ENCODE results near the gene HAPLN2.

Gene HAPLN2

GRCh38 chr1:156645056-156645455, 25.8 kb downstream of the HAPLN2 start:
- no peak for DNase-seq (ENCODE audit: low read depth)

- DNase-seq (ENCODE audit: low read depth): no peak
Observed at GRCh38 chr1:156645666-156646065, 26.5 kb downstream of the HAPLN2 start.

- DNase-seq (ENCODE audit: low read depth): no peak
Observed at GRCh38 chr1:156646738-156647211, 27.6 kb downstream of the HAPLN2 start.

GRCh38 chr1:156647351-156647750, 28.1 kb downstream of the HAPLN2 start:
- DNase-seq (ENCODE audit: low read depth): no peak

GRCh38 chr1:156648496-156648895, 29.3 kb downstream of the HAPLN2 start:
- no peak for DNase-seq (ENCODE audit: low read depth)

GRCh38 chr1:156648951-156649350, 29.7 kb downstream of the HAPLN2 start:
- DNase-seq (ENCODE audit: low read depth): peak; percentile 54

- DNase-seq (ENCODE audit: low read depth): peak; percentile 54
Observed at GRCh38 chr1:156652131-156652991, 33.1 kb downstream of the HAPLN2 start.

- DNase-seq (ENCODE audit: low read depth): no peak
Observed at GRCh38 chr1:156652992-156653355, 33.8 kb downstream of the HAPLN2 start.

- no peak for DNase-seq (ENCODE audit: low read depth)
Observed at GRCh38 chr1:156654700-156655099, 35.5 kb downstream of the HAPLN2 start.

GRCh38 chr1:156655151-156655903, 36.1 kb downstream of the HAPLN2 start:
- DNase-seq (ENCODE audit: low read depth): no peak

GRCh38 chr1:156655904-156656516, 36.8 kb downstream of the HAPLN2 start:
- DNase-seq (ENCODE audit: low read depth): no peak

- DNase-seq (ENCODE audit: low read depth): peak; percentile 74
Observed at GRCh38 chr1:156656806-156657740, 37.9 kb downstream of the HAPLN2 start.

- no peak for DNase-seq (ENCODE audit: low read depth)
Observed at GRCh38 chr1:156657741-156658319, 38.6 kb downstream of the HAPLN2 start.

- no peak for DNase-seq (ENCODE audit: low read depth)
Observed at GRCh38 chr1:156658496-156658895, 39.3 kb downstream of the HAPLN2 start.

- no peak for DNase-seq (ENCODE audit: low read depth)
Observed at GRCh38 chr1:156658945-156659574, 39.8 kb downstream of the HAPLN2 start.

- no peak for DNase-seq (ENCODE audit: low read depth)
Observed at GRCh38 chr1:156659661-156659987, 40.4 kb downstream of the HAPLN2 start.

- DNase-seq (ENCODE audit: low read depth): peak; percentile 99
Observed at GRCh38 chr1:156659988-156660751, 41.0 kb downstream of the HAPLN2 start.

GRCh38 chr1:156660752-156661112, 41.5 kb downstream of the HAPLN2 start:
- no peak for DNase-seq (ENCODE audit: low read depth)

GRCh38 chr1:156662005-156662799, 43.0 kb downstream of the HAPLN2 start:
- DNase-seq (ENCODE audit: low read depth): peak; percentile 49

- no peak for DNase-seq (ENCODE audit: low read depth)
Observed at GRCh38 chr1:156662800-156663055, 43.5 kb downstream of the HAPLN2 start.

Measured in ELR (cell line).